Measurements from ENCODE around the gene SLC2A4RG.

- TF ChIP-seq, protein P1, sequence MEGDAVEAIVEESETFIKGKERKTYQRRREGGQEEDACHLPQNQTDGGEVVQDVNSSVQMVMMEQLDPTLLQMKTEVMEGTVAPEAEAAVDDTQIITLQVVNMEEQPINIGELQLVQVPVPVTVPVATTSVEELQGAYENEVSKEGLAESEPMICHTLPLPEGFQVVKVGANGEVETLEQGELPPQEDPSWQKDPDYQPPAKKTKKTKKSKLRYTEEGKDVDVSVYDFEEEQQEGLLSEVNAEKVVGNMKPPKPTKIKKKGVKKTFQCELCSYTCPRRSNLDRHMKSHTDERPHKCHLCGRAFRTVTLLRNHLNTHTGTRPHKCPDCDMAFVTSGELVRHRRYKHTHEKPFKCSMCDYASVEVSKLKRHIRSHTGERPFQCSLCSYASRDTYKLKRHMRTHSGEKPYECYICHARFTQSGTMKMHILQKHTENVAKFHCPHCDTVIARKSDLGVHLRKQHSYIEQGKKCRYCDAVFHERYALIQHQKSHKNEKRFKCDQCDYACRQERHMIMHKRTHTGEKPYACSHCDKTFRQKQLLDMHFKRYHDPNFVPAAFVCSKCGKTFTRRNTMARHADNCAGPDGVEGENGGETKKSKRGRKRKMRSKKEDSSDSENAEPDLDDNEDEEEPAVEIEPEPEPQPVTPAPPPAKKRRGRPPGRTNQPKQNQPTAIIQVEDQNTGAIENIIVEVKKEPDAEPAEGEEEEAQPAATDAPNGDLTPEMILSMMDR (IDR thresholded peaks at IDR 0.05), result no peak
- TF ChIP-seq POLR2A (IDR thresholded peaks at IDR 0.05), result no peak
These were observed 42.5 kb downstream of the SLC2A4RG start for GRCh38 chr20:63782051-63782471.
